GM19395 (cell line): Measurements from ENCODE around the gene TRIM77.
"Not testable (repeated sequence)": the region's sequence is repeated elsewhere in the genome, so short reads cannot be mapped to it uniquely, and the experiment has no call there.

Experiments
- ATAC-seq: cut with Tn5 transposase; IDR thresholded peaks from one replicate; pipeline ENCODE4 v1.9.1; 2021; ENCODE audit warnings: mild to moderate bottlenecking, moderate library complexity; ENCODE audit not compliant: unreplicated experiment

The TRIM77 gene

GRCh38 chr11:89709999-89710398, at the start of gene TRIM77:
TRIM77 (plus strand) TSS chr11:89710299; CDS start chr11:89710299, 0 bp downstream.
- not testable (repeated sequence) for ATAC-seq

DNA sequence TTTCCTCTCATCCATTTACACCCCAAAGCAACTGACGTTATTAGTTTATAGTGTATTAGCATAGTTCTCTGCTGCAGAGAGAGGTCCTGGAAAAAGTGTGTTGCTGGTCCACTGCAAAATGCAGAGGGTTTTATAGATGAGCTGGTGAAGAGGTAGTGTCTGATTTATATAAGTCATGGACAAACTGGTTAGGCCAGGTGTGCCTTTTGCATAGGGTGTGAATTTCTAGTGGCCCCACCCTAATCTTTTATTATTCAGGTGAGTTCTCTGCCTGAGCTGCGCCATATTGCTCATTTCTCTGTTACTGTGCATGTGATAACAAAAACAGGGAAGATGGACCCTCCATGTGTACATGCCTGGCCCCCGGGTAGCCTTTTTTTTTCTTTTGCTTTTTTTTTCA, 43.1 kb upstream of the TRIM77 start:
- ATAC-seq = no peak

DNA sequence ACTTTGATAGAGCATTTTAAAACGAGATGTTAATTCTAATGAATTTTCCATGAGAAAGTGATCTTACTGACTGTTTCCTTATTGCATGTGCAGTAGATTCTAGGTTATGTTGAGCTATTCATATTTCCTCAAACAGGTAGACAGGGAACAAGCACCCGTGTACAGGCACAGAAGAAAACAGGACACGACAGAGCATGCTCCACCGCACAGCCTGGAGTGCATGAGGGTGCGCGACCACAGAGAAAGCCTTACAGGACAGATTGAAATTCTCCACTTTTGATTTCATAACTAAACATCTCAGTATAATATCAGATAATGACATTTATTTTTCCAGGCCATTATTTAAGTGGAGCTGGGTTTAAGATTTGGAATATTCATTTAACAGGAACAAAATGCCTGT, 41.9 kb upstream of the TRIM77 start:
- not testable (repeated sequence) for ATAC-seq

GRCh38 chr11:89669586-89669985, 40.5 kb upstream of the TRIM77 start:
- ATAC-seq = not testable (repeated sequence)

DNA sequence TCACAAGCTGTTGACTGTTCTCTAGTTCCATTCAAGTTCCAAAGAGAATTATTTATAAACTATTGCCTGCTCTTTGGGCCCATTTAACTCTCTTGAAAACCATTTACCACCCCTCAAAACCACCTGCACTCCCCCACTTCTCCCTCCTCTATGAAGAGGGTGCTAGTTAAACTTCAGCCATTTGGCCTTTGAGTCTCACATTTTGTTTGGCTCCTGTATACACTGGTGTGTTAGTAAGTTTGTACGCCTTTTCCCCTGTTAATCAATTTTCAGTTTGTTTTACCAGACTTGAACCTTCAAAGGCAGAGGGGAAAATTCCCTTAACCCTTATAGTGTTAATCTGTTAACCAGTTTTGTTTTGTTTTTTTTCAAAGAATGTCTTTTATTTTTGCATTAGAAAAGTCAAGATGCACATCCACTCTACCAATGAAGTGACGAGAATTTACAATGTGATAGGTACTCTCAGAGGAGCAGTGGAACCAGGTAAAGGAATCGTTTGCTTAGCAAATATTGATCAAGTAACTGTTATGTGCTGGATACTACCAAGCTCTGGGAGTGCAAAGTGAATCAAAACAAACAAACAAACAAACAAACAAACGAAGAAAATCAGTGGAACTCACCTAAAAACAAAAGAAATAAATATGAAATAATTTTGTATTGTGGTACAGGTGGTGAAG, 40.0 kb upstream of the TRIM77 start:
- ATAC-seq = not testable (repeated sequence)

- not testable (repeated sequence) for ATAC-seq
Observed at GRCh38 chr11:89672547-89672946, 37.6 kb upstream of the TRIM77 start.

DNA sequence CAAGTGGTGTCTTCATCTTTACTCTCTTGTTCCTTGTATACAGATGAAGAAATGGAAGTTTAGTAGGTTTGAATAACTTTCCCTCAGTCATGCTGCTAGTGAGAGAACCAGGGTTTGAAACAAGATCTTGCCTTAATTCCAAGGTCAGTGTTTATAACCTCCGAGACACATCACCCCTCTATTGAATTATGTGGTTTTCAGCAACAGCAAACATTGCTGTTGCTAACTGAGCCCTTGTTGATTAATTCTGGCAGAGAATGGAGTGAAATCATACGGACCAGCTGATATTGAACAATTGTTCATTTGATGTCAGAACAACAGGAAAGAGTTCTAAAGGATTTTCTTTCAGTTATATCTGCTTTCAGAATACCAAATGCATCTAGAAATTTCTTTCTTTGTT, 36.7 kb upstream of the TRIM77 start:
- not testable (repeated sequence) for ATAC-seq

GRCh38 chr11:89675383-89675782, 34.7 kb upstream of the TRIM77 start:
- ATAC-seq = not testable (repeated sequence)

DNA sequence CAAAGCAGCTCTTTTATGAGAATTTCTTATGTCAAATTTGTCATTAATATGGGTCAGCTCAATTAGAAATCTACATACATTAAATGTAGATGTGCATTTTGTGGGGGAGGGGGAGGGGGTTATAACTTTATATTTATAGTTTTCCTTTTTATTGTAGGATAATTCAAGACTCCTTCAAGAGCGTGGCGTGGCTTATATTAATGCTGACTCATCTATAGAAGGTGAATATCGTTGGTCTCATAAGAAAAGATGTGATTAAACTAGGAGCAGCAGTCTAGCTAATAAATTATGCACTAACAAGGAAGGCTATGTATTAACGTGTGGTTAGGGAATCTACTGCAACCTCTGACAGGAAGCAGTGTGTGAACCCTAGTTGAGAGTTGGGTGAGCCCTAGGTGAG, 34.2 kb upstream of the TRIM77 start:
- ATAC-seq = not testable (repeated sequence)

DNA sequence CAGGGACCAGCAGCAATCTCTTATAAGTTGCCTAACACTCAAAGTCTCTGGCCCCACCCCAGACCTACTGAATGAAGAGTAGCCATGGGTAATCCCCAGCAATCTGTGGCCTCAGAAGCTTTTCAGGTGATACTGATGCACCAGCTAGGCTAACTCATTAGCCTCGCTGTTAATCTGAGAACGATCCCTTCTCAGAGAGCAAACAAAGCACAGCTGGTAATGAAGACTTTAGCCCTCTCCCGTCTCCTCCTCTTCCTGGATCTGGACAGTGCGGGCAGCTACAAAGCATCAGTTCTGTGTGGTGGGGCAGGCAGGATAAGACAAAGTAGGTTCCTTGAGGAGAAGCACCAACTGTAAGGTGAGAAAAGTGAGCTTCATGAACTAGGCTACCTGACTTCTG, 3.0 kb upstream of the TRIM77 start:
- ATAC-seq = not testable (repeated sequence)

- not testable (repeated sequence) for ATAC-seq
Observed at GRCh38 chr11:89724866-89725498, 14.9 kb downstream of the TRIM77 start.

GRCh38 chr11:89730215-89730614, 20.1 kb downstream of the TRIM77 start:
- not testable (repeated sequence) for ATAC-seq

DNA sequence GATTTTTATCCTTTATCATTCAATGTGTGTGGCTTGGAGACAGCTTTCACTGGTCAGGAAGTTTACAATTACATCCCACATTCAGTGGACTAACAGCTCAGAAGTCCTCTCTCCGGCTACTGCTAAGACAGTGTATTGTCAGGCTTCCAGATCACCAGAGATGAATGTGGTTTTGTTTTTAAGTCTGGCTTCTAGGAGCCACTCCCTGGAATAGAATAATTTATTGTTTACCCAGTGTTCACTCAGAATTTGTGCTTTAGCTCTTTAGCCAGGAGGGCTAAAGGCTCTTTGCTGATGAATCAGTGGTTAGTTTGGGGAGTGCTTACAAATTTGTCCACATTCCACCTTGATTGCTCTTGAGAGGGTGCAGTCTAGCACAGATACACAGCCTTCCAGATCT, 26.5 kb downstream of the TRIM77 start:
- no peak for ATAC-seq

DNA sequence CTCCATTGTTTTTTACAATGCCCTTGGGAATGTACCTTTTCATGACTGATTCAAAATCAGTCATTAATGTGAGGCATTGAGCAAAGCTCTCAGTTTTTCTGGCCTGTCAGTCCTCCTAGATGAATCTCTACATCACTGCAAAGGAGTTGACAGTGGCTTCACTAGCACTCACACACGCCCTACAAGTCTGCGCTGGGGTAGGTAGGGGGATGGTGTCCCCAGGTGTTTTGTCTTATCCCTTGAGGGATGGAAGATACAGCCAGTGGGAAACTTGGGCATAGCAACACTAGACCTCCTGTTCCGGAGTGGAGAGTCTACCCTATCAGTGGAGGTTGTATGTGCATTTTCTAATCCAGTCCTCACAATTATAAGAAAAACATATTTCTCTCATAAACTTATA, 27.0 kb downstream of the TRIM77 start:
- ATAC-seq = no peak

DNA sequence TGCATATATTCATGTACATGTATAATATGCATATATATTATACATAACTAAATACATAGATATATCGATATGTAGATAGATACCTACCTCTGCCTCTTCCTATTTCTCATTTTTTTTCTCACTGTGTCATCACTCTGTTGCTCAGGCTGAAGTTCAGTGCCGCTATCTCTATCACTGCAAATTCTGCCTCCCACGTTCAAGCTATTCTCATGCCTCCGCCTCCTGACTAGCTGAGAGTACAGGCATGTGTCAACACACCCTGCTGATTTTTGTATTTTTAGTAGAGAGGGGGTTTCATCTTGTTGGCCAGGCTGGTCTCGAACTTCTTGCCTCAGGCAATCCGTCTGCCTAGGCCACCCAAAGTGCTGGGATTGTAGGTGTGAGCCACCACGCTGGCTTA, 31.3 kb downstream of the TRIM77 start:
- ATAC-seq = not testable (repeated sequence)

GRCh38 chr11:89744158-89744557, 34.1 kb downstream of the TRIM77 start:
- not testable (repeated sequence) for ATAC-seq

GRCh38 chr11:89750822-89751221, 40.7 kb downstream of the TRIM77 start:
- ATAC-seq = not testable (repeated sequence)
